Loucy (cell line): Measurements from ENCODE around the gene TAF6.

Source experiments
- H2AFZ ChIP-seq: fragments of 200-600 bp; sonication (generic); 2 replicates; pipeline ENCODE4 v1.6.0; 2016; ENCODE audit warnings: antibody characterized with exemption, mild to moderate bottlenecking, low read length, moderate library complexity
- H3F3A ChIP-seq: fragments of 200-600 bp; 2 replicates; pipeline ENCODE4 v1.6.0; 2016; ENCODE audit warnings: antibody characterized with exemption, low read depth, mild to moderate bottlenecking
- H3K27me3 ChIP-seq: fragments of 200-600 bp; sonication (generic); 2 replicates; pipeline ENCODE4 v1.6.1; 2014; ENCODE audit warnings: low read length, mild to moderate bottlenecking; ENCODE audit not compliant: insufficient read depth, poor library complexity, severe bottlenecking
- H3K36me3 ChIP-seq: fragments of 200-600 bp; sonication (generic); 2 replicates; pipeline ENCODE4 v1.6.1; 2016; ENCODE audit warnings: low read length; ENCODE audit not compliant: insufficient read depth
- H3K4me1 ChIP-seq: fragments of 200-600 bp; sonication (generic); 2 replicates; pipeline ENCODE4 v1.5.1; 2014; ENCODE audit warnings: low read length, mild to moderate bottlenecking; ENCODE audit not compliant: insufficient read depth, poor library complexity, severe bottlenecking
- H3K4me2 ChIP-seq: fragments of 200-600 bp; sonication (generic); 2 replicates; pipeline ENCODE4 v1.6.0; 2014; ENCODE audit warnings: antibody characterized with exemption, low read length, low read depth, mild to moderate bottlenecking; ENCODE audit not compliant: poor library complexity, severe bottlenecking
- H3K4me3 ChIP-seq: fragments of 200-600 bp; sonication (generic); 2 replicates; pipeline ENCODE4 v1.5.1; 2014; ENCODE audit warnings: low read length, mild to moderate bottlenecking, mixed read lengths; ENCODE audit not compliant: poor library complexity, severe bottlenecking
- H3K79me2 ChIP-seq: fragments of 200-600 bp; sonication (generic); 2 replicates; pipeline ENCODE4 v1.6.1; 2014; ENCODE audit warnings: low read length; ENCODE audit not compliant: insufficient read depth
- H3K9ac ChIP-seq: fragments of 200-600 bp; sonication (generic); 2 replicates; pipeline ENCODE4 v1.6.0; 2014; ENCODE audit warnings: mild to moderate bottlenecking, low read depth, low read length, moderate library complexity; ENCODE audit not compliant: poor library complexity, severe bottlenecking
- H3K9me2 ChIP-seq: fragments of 200-600 bp; sonication (generic); replicated peaks from 2 replicates; pipeline ENCODE4 v1.6.1; 2016; ENCODE audit warnings: low read depth, low read length, mixed read lengths
- H3K9me3 ChIP-seq: fragments of 200-600 bp; sonication (generic); 2 replicates; pipeline ENCODE4 v1.6.1; 2014; ENCODE audit warnings: mild to moderate bottlenecking, antibody characterized with exemption, low read length, low read depth; ENCODE audit not compliant: insufficient read depth
- H4K20me1 ChIP-seq: fragments of 200-600 bp; sonication (generic); 2 replicates; pipeline ENCODE4 v1.6.0; 2014; ENCODE audit warnings: antibody characterized with exemption, low read length, mild to moderate bottlenecking; ENCODE audit not compliant: insufficient read depth, poor library complexity, severe bottlenecking
- EZH2phosphoT487 ChIP-seq: fragments of 200-600 bp; IDR thresholded peaks from 2 replicates; pipeline ENCODE4 v1.6.1; 2018; ENCODE audit warnings: antibody characterized with exemption, mild to moderate bottlenecking, moderate library complexity, borderline replicate concordance
- TF ChIP-seq, protein P1 (sequence below): fragments of 200-600 bp; sonication (generic); conservative IDR thresholded peaks from 2 replicates; pipeline ENCODE4 v1.5.1; 2014; ENCODE audit warnings: mild to moderate bottlenecking, antibody characterized with exemption, low read length

Gene TAF6

DNA sequence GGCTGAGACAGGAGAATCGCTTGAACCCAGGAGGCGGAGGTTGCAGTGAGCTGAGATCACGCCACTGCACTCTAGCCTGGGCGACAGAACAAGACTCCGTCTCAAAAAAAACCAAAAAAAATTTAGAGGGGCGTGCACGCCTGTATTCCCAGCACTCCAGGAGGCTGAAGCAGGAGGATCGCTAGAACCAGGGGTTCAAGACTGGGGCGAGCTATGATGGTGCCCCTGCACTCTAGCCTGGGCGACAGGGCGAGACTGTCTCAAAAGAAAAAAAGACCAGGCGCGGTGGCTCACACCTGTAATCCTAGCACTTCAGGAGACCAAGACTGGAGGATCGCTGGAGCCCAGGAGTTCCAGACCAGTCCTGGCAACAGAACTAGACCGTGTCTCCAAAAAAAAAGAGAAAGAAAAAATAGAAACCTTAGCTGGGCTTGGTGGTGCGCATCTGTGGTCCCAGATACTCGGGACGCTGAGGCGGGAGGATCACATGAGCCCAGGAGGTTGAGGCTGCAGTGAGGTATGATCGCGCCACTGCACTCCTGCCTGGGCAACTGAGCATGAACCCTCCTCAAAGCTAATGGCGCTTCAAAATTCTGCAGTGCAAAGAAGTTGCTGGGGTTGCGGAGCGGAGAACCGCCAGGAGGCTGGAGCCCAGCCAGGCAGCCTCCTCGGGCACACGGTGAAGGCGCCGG is 7.2 kb upstream of the TAF6 start:
- H3K4me3 ChIP-seq: peak overlapping the region; percentile 95
- no peaks in the 10 kb centered on the region for H3K36me3 ChIP-seq
- no peaks in the 10 kb centered on the region for H3K27me3 ChIP-seq
- no peaks in the 10 kb centered on the region for H4K20me1 ChIP-seq
- no peaks in the 10 kb centered on the region for H3K9me2 ChIP-seq
- H2AFZ ChIP-seq: peak overlapping the region; percentile 84
- peaks cover 33% of the 10 kb centered on the region for H3K79me2 ChIP-seq
- H3K4me1 ChIP-seq: peaks cover 25% of the 10 kb centered on the region
- TF ChIP-seq EZH2phosphoT487: no peak
- TF ChIP-seq, protein P1, sequence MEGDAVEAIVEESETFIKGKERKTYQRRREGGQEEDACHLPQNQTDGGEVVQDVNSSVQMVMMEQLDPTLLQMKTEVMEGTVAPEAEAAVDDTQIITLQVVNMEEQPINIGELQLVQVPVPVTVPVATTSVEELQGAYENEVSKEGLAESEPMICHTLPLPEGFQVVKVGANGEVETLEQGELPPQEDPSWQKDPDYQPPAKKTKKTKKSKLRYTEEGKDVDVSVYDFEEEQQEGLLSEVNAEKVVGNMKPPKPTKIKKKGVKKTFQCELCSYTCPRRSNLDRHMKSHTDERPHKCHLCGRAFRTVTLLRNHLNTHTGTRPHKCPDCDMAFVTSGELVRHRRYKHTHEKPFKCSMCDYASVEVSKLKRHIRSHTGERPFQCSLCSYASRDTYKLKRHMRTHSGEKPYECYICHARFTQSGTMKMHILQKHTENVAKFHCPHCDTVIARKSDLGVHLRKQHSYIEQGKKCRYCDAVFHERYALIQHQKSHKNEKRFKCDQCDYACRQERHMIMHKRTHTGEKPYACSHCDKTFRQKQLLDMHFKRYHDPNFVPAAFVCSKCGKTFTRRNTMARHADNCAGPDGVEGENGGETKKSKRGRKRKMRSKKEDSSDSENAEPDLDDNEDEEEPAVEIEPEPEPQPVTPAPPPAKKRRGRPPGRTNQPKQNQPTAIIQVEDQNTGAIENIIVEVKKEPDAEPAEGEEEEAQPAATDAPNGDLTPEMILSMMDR: no peak
- peak overlapping the region; percentile 98 for H3K4me2 ChIP-seq
- peak overlapping the region; percentile 97 for H3K9ac ChIP-seq
- H3F3A ChIP-seq: no peaks in the 10 kb centered on the region; the same call in 1 of the 2 replicates
- H3K9me3 ChIP-seq: no peaks in the 10 kb centered on the region

DNA sequence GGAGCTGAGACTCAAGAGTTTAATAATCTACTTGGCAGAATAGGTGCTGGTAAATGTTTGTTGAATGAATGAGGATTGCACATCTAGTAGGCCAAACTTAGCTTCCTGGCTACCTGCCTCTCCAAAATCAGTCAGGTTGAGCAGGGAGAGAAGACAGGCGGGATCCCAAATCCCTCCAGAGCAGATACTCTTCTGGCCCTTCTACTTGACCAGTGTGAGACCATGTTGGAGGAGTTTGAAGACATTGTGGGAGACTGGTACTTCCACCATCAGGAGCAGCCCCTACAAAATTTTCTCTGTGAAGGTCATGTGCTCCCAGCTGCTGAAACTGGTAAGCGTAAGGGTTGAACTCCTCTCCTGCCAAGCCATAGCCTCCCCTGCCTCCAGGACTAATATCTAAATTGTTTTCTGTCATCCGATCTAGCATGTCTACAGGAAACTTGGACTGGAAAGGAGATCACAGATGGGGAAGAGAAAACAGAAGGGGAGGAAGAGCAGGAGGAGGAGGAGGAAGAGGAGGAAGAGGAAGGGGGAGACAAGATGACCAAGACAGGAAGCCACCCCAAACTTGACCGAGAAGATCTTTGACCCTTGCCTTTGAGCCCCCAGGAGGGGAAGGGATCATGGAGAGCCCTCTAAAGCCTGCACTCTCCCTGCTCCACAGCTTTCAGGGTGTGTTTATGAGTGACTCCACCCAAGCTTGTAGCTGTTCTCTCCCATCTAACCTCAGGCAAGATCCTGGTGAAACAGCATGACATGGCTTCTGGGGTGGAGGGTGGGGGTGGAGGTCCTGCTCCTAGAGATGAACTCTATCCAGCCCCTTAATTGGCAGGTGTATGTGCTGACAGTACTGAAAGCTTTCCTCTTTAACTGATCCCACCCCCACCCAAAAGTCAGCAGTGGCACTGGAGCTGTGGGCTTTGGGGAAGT is 5.4 kb upstream of the TAF6 start:
- Histone ChIP-seq H3K36me3 (no peaks in the 10 kb centered on the region), H3K9me2 (no peaks in the 10 kb centered on the region), H3K9me3 (no peaks in the 10 kb centered on the region), H3K27me3 (no peaks in the 10 kb centered on the region), H3K4me2 (peak overlapping the region; percentile 98), H2AFZ (no peak overlapping the region), H3K4me1 (peaks cover 30% of the 10 kb centered on the region), H3K79me2 (peaks cover 33% of the 10 kb centered on the region), H3K9ac (peak overlapping the region; percentile 35), H3F3A (no peaks in the 10 kb centered on the region; the same call in 1 of the 2 replicates), H4K20me1 (no peaks in the 10 kb centered on the region), H3K4me3 (peak overlapping the region; percentile 95)
- TF ChIP-seq EZH2phosphoT487: no peak
- TF ChIP-seq, protein P1: no peak

DNA sequence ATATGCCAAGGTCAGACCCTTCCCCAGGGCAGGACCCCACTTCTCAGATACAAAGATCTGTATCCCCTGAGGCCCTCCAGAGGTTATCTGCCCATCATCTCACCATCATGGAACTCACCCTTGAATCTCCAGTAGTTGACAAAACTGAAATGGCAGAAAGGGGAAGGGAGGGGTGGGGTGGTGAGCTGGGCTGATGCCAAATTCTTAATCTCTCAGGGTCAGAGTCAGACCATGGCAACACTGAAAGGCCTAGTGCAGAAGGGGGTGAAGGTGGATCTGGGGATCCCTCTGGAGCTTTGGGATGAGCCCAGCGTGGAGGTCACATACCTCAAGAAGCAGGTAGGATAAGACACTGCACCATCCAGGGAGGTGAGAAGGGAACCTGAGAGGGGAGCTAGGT is 3.4 kb upstream of the TAF6 start:
- Histone ChIP-seq H3K9me2 (no peaks in the 10 kb centered on the region), H3K4me3 (no peak overlapping the region), H3K4me1 (peaks cover 32% of the 10 kb centered on the region), H3F3A (no peaks in the 10 kb centered on the region; the same call in 1 of the 2 replicates), H3K4me2 (no peak overlapping the region), H3K27me3 (no peaks in the 10 kb centered on the region), H2AFZ (no peak overlapping the region), H3K9me3 (no peaks in the 10 kb centered on the region), H3K36me3 (no peaks in the 10 kb centered on the region), H3K9ac (no peak overlapping the region), H3K79me2 (peaks cover 48% of the 10 kb centered on the region), H4K20me1 (peaks cover 4% of the 10 kb centered on the region)
- TF ChIP-seq EZH2phosphoT487: no peak
- TF ChIP-seq, protein P1: no peak
